CD1c-positive myeloid dendritic cell (primary cell): ENCODE measurements around the gene KLC1.

Source experiments
- DNase-seq: peaks from one replicate; pipeline ENCODE4 v3.0.0-alpha.2; 2016; ENCODE audit errors: extremely low spot score

Gene KLC1

GRCh38 chr14:103721334-103722120 is 92.5 kb downstream of the KLC1 start:
- DNase-seq, result no peak

DNA sequence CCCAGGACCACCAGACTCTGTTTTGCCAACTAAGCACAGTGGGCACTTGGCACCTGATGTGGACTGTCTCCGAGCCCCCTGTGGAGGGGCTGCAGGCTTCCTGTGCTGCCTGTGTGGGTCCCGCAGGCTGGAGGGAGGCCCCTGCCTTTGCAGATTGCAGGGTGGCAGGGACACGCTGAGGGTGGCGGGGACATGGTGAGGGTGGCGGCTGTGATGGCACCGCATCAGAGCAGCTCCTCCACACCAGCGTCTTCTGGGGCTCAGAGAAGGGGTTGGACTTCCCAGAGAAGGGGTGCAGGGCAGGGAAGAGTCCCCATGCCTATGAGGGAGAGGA is 94.7 kb downstream of the KLC1 start:
- DNase-seq, result no peak

DNA sequence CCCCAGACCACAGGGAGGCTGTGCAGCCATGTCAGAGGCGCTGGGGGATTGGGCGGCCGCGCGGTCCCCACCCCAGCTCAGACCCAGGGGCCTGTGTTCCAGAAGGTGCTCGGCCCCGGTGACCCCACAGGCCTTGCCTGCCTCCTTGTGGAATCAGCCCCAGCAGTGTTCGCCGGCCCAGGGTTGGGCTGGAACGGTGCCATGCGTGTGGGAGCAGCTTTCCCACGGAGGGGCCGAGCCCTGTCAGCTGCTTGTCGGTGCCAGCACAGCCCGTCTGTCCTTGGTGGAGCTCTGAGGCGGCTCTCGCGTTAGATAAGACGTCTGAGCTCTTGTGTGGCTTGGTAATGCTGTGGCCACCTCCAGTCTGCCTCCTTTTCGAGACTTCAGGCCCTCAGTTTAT is 95.1 kb downstream of the KLC1 start:
- no peak for DNase-seq

DNA sequence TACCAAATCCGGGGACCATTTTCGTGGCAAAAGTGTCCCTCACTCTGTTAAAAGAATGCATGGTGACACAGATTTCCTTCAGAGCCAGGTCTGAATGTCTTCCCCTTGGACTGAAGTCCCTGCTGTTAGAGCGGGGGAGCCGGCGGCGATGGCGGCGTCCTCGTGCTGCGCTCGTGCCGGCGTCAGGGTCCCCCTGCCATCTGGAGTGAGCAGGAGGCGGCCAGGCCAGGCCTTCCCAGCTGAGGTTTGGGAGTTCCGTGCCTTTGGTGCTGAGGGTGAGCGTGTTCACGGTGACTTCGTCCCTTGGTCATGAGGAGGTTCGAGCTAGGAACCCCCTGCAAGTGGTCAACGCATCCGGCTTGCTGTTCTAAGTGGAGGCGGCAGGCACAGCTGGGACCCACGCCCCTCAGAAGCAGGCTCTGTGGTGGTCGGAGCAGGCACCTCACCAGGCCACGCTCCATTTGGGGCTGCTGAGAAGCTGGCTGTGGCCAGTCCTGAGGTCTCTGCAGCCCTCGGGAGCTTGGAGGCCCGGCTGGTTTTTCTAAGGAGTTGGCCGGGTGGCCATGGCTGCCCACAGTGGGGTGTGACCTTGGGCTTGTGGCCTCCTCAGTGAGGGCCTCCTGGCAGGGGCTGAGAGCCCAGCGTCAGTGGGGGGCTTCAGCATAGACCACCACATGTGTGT is 96.1 kb downstream of the KLC1 start:
- no peak for DNase-seq

GRCh38 chr14:103725739-103726395 is 96.9 kb downstream of the KLC1 start:
- DNase-seq, result no peak

DNA sequence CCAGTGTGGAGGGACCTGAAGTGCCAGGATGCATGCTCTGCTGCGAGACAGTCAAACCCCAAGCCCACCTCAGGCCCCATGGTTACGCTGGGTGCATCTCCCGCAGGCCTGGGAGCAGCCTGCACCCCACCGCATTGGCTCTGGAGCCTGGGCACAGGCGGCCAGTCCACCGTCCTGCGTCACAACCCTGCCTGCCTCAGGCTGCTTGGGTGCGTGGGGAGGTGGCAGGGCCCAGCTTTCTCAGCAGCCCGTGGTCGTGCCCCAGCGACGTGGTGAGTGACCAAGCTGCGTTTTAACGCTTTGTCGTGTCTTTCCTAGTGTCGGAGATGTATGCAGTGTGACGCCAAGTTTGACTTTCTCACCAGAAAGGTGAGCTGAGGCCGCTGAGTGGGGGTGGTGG is 97.5 kb downstream of the KLC1 start:
- no peak for DNase-seq

- no peak for DNase-seq
Measured at GRCh38 chr14:103727313-103727980, 98.4 kb downstream of the KLC1 start.

DNA sequence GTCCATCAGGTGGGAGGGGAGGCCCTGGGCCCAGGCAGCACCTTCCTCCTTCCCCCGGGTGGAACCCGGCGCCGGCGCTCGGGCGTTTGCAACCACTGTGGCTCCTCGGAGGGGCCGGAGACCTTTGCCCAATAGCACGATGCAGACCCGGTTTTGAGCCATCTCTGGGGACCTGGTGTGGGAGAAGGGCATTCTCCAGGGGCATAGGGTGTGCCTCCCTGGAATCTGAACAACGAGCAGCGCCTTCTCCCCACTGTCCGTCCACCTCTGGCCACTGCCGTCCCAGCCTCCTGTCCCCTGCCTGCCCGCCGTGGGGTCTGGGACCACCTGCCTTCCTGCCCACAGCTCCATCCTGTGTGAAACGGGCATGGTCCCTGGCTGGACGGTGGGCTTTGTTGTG is 99.1 kb downstream of the KLC1 start:
- DNase-seq, result no peak

GRCh38 chr14:103728721-103729120 is 99.7 kb downstream of the KLC1 start:
- no peak for DNase-seq

DNA sequence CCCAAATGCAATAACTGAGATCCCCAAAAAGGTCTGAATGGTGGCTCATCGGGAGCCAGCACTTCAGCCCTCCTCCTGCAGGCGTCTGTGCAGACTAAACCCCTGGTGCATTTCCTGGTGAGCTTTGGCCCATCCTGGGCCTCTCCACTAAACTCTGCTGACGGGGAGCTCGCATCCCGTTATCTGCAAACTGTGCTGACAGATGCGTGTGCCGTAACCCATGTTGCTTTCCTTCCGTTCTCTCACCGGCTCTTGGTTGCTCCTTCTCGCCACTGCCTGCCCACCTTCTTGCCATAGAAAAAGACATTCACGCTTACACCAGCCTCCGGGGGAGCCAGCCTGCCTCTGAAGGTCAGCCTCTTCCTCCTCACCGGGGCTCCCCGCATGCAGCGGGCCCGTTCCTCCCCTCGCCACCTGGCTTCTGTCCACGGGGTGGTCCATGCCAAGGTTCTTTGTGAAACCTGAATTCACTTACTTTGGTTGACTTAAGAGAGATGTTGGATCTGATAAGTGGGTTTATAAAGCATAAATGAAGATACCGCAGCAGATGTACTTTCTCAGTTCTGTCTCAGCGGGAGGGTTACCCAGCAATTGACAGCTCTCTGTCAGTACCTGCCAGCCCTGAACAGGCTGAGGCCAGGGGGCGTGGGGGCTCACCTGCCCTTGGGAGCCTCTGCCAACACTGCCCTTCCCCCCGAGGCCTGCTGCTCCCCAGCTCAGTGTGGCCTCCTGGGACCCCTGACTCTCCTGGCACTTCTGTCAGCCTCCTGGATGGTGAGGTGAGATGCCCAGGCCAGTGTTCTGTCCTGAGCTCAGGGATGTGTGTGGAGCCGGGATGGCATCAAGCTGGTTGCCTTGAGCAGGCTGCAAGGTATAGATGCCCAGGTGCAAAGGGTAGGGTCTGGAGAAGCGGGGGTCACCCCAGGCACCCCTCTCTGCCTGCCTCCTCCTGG is 100.8 kb downstream of the KLC1 start:
- DNase-seq, result no peak

DNA sequence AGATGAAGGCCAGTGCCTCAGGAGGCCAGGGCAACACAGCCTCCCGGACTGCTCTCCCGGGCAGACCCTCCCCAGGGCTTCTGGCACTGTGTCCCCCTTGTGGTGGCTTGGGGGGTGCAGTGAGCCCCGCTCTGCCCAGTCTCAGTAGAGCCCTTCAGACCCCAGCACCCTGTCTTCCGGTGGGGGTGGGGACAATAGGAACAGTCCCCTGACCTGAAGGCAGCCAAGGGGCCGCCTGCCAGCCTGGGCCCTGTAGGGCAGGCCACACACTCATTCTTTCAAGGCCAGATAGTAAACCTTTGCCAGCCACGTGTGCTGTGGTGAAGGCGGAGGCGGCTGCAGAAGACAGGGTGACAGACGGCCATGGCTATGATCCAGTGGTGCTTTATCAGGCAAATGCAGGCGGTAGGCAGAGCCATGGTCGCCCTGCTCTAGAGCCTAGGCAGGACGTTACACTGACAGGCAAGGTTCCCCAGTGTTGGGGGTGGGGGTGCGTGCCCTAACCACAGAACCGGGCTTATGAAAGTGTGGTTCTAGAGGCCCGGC is 101.6 kb downstream of the KLC1 start:
- DNase-seq, result no peak

GRCh38 chr14:103731481-103731880 is 102.5 kb downstream of the KLC1 start:
- DNase-seq, result no peak

GRCh38 chr14:103731916-103732867 is 103.2 kb downstream of the KLC1 start:
- no peak for DNase-seq

GRCh38 chr14:103732868-103733620 is 104.0 kb downstream of the KLC1 start:
- DNase-seq, result no peak

- DNase-seq, result no peak
Measured at GRCh38 chr14:103733651-103734050, 104.6 kb downstream of the KLC1 start.

- DNase-seq, result no peak
Measured at GRCh38 chr14:103734081-103734888, 105.3 kb downstream of the KLC1 start.

GRCh38 chr14:103735022-103735421 is 106.0 kb downstream of the KLC1 start:
- no peak for DNase-seq

- no peak for DNase-seq
Measured at GRCh38 chr14:103735439-103735814, 106.4 kb downstream of the KLC1 start.
